Measurements from ENCODE around the gene SPEG. TPM values are rescaled to one million over a fixed set of nuclear protein-coding genes. Genes with fewer than 3 reads are reported as not detected.

Gene SPEG
- total and polyA plus RNA-seq, 2 of the 13 experiments (the other 11 are each of a cell fraction or from before 2014, with no cell fraction given): 0.18 to 0.24 TPM

DNA sequence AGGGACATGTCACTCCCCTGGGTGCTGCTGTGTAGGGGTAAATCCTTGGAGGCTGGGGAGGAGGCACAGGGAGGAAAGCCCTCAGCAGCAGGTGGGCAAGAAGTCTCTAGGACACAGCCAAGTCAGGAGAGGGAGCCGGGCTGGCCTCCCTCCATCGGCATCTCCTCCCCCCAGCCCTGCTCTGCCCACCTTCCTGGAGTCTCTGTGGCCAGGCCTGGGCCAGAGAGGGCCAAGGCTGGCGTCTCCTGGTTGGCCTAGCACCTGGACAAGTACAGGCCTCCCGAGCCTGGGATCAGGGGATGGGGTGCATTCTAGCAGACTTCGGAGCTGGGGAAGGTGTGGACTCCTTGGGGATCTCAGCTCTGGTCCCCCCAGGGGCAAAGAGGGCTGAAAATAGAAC lies 1.8 kb downstream of the SPEG start (continued):
- TF ChIP-seq NR3C1 (CRISPR knock-in tag; IDR thresholded peaks at IDR 0.05): no peak

DNA sequence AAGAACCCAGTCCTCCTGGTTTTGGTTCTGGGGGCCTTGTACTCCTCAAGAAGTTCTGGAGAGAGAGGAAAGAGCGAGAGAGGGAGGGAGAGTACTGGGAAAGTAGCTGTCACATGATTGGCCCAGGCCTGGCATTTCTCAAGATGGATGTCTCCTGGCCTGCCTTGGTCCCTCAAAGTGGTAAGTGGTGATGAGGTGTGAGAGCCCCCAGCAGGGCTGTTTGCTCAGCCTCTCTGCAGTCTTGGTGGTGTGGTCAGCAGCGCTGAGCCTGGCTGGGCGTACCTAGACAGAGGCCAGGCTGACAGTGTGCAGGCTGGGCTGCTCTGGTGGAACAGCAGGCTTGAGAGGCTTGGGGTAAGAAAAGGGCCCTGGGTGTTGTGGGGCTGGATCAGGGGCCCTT lies 2.5 kb downstream of the SPEG start:
- no peak overlapping the region for H3K4me3 ChIP-seq (replicated peaks in 1 of 3; ENCODE audit: insufficient read depth in 1 of 3, low read depth in 2 of 3, low read length in 3 of 3)
- ChIA-PET POLR2A (interaction anchor here (1.0 kb wide), 1 partner anchor 10 kb away, joined by 5 read pairs; no protein-coding TSS in a partner anchor), CTCF (ENCODE audit: low intra/inter-chr PET ratio, low total read pairs) (no interaction called here)
- H3K9me3 ChIP-seq (ENCODE audit: low read length): no peaks in the 10 kb centered on the region
- WGBS (ENCODE audit: low lambda C conversion rate): 11% methylated on average over 3 of the region's 3 CpGs
- TF ChIP-seq, protein P1, sequence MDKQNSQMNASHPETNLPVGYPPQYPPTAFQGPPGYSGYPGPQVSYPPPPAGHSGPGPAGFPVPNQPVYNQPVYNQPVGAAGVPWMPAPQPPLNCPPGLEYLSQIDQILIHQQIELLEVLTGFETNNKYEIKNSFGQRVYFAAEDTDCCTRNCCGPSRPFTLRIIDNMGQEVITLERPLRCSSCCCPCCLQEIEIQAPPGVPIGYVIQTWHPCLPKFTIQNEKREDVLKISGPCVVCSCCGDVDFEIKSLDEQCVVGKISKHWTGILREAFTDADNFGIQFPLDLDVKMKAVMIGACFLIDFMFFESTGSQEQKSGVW (CRISPR knock-in tag; IDR thresholded peaks at IDR 0.05; ENCODE audit: borderline replicate concordance): no peak
- TF ChIP-seq SPEN (CRISPR knock-in tag; IDR thresholded peaks at IDR 0.05; ENCODE audit: low read depth) (no peak), PHB2 (IDR thresholded peaks at IDR 0.05; ENCODE audit: partially characterized antibody) (no peak), ETV6 (CRISPR knock-in tag; conservative IDR thresholded peaks at IDR 0.05) (no peak), SOX5 (CRISPR knock-in tag; IDR thresholded peaks at IDR 0.05; ENCODE audit: borderline replicate concordance) (no peak), ARHGAP35 (CRISPR knock-in tag; IDR thresholded peaks at IDR 0.05; ENCODE audit: borderline replicate concordance) (no peak), ARNT (IDR thresholded peaks at IDR 0.05) (no peak), U2AF2 (IDR thresholded peaks at IDR 0.05; ENCODE audit: low read depth, low read length) (no peak), KDM2A (CRISPR knock-in tag; IDR thresholded peaks at IDR 0.05; ENCODE audit: borderline replicate concordance, low read depth) (no peak), CEBPG (CRISPR knock-in tag; IDR thresholded peaks at IDR 0.05) (no peak), ZNF367 (CRISPR knock-in tag; IDR thresholded peaks at IDR 0.05; ENCODE audit: borderline replicate concordance) (no peak), ZNF383 (CRISPR knock-in tag; IDR thresholded peaks at IDR 0.05; ENCODE audit: borderline replicate concordance) (no peak)
- TF ChIP-seq, protein P2, sequence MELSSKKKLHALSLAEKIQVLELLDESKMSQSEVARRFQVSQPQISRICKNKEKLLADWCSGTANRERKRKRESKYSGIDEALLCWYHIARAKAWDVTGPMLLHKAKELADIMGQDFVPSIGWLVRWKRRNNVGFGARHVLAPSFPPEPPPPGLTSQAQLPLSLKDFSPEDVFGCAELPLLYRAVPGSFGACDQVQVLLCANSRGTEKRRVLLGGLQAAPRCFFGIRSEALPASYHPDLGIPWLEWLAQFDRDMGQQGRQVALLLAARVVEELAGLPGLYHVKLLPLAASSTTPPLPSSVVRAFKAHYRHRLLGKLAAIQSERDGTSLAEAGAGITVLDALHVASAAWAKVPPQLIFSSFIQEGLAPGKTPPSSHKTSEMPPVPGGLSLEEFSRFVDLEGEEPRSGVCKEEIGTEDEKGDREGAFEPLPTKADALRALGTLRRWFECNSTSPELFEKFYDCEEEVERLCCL (CRISPR knock-in tag; IDR thresholded peaks at IDR 0.05; ENCODE audit: borderline replicate concordance): no peak
- TF ChIP-seq, protein P3, sequence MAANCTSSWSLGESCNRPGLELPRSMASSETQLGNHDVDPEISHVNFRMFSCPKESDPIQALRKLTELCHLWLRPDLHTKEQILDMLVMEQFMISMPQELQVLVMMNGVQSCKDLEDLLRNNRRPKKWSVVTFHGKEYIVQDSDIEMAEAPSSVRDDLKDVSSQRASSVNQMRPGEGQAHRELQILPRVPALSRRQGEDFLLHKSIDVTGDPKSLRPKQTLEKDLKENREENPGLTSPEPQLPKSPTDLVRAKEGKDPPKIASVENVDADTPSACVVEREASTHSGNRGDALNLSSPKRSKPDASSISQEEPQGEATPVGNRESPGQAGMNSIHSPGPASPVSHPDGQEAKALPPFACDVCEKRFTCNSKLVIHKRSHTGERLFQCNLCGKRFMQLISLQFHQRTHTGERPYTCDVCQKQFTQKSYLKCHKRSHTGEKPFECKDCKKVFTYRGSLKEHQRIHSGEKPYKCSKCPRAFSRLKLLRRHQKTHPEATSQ (CRISPR knock-in tag; IDR thresholded peaks at IDR 0.05; ENCODE audit: borderline replicate concordance): no peak
- TF ChIP-seq, protein P4, sequence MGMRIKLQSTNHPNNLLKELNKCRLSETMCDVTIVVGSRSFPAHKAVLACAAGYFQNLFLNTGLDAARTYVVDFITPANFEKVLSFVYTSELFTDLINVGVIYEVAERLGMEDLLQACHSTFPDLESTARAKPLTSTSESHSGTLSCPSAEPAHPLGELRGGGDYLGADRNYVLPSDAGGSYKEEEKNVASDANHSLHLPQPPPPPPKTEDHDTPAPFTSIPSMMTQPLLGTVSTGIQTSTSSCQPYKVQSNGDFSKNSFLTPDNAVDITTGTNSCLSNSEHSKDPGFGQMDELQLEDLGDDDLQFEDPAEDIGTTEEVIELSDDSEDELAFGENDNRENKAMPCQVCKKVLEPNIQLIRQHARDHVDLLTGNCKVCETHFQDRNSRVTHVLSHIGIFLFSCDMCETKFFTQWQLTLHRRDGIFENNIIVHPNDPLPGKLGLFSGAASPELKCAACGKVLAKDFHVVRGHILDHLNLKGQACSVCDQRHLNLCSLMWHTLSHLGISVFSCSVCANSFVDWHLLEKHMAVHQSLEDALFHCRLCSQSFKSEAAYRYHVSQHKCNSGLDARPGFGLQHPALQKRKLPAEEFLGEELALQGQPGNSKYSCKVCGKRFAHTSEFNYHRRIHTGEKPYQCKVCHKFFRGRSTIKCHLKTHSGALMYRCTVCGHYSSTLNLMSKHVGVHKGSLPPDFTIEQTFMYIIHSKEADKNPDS (CRISPR knock-in tag; IDR thresholded peaks at IDR 0.05): no peak
- ATAC-seq (no peak; the same call in 2 of the 3 replicates), FAIRE-seq (no peak), DNase-seq (ENCODE audit: low spot score) (no peak)
- no peak overlapping the region for H3K27ac ChIP-seq (ENCODE audit: extremely low read length, insufficient read depth, low read length)
- in situ Hi-C loops (cut with HindIII; ENCODE audit: extremely low pct_ligation_motif_present, low pct_unique_long_range_greater_than_20kb): no loop called here
- BruUV-seq (replicated peaks): no TSS peak
- peaks cover 21 to 85% of the 10 kb centered on the region in 2 experiments for H3K27me3 ChIP-seq (ENCODE audit: control insufficient read depth in 1 of 2, insufficient read depth in 2 of 2, low read length in 2 of 2)
- no peaks in the 10 kb centered on the region; the same call in 1 of the 2 replicates for H4K20me1 ChIP-seq (ENCODE audit: insufficient read depth, low read length)
- no peaks in the 10 kb centered on the region for H3K36me3 ChIP-seq (replicated peaks in 1 of 2; ENCODE audit: control insufficient read depth in 1 of 2, insufficient read depth in 2 of 2, low read length in 2 of 2)
- H2AFZ ChIP-seq (ENCODE audit: low read length): no peak overlapping the region
- H3K79me2 ChIP-seq (ENCODE audit: insufficient read depth, low read length): no peaks in the 10 kb centered on the region
- H3K4me2 ChIP-seq (ENCODE audit: low read depth, low read length): no peak overlapping the region
- intact Hi-C loops (cut with micrococcal nuclease; ENCODE audit: unreplicated experiment): no loop called here
- no peaks in the 10 kb centered on the region for H3K4me1 ChIP-seq (ENCODE audit: insufficient read depth, low read length)
- H3K9ac ChIP-seq (ENCODE audit: insufficient read depth, low read depth, low read length): no peak overlapping the region
